ENCODE data around the gene LARP4B. TPM values are rescaled to one million over a fixed set of nuclear protein-coding genes. Genes with fewer than 3 reads are reported as not detected.

LARP4B gene
- total RNA-seq, 1 experiment from 2014 or later: 24.3 TPM

GRCh38 chr10:803041-803741 lies 128.3 kb downstream of the LARP4B start:
- peak; percentile 71 for DNase-seq (ENCODE audit: low spot score)
- in situ Hi-C loops (cut with HindIII; ENCODE audit: low sequenced_read_pairs): loop anchor here (10.0 kb wide), 1 partner anchor 62 kb away; no protein-coding TSS in a partner anchor

- in situ Hi-C loops (cut with HindIII; ENCODE audit: low sequenced_read_pairs): loop anchor here (10.0 kb wide), 1 partner anchor 62 kb away; no protein-coding TSS in a partner anchor
- DNase-seq (ENCODE audit: low spot score): no peak
These were observed 129.0 kb downstream of the LARP4B start for GRCh38 chr10:802506-802905.

DNA sequence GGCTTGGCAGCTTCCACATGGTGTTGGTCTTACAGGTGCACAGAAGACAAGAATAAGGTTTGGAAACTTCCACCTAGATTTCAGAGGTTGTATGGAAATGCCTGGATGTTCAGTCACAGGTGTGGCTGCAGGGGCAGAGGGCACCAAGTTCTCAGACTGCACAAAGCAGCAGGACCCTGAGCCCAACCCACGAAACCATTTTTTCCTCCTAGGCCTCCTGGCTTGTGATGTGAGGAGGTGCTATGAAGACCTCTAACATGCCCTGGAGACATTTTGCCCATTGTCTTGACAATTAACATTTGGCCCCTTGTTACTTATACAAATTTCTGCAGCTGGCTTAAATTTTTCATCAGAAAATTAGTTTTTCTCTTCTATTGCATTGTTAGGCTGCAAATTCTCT lies 134.3 kb downstream of the LARP4B start:
- in situ Hi-C loops (cut with HindIII; ENCODE audit: low sequenced_read_pairs): no loop called here
- DNase-seq (ENCODE audit: low spot score): no peak

- in situ Hi-C loops (cut with HindIII; ENCODE audit: low sequenced_read_pairs): no loop called here
- DNase-seq (ENCODE audit: low spot score): no peak
These were observed 135.3 kb downstream of the LARP4B start for GRCh38 chr10:796233-796632.

- in situ Hi-C loops (cut with HindIII; ENCODE audit: low sequenced_read_pairs): no loop called here
These were observed 137.0 kb downstream of the LARP4B start for GRCh38 chr10:794382-794956.

GRCh38 chr10:792792-793100 lies 138.8 kb downstream of the LARP4B start:
- DNase-seq (ENCODE audit: low spot score): no peak
- in situ Hi-C loops (cut with HindIII; ENCODE audit: low sequenced_read_pairs): no loop called here

More at GRCh38 chr10:794382-794956, 137.0 kb downstream of the LARP4B start:
- peak; percentile 19 for DNase-seq (ENCODE audit: low spot score)

- no peak for DNase-seq (ENCODE audit: low spot score)
- in situ Hi-C loops (cut with HindIII; ENCODE audit: low sequenced_read_pairs): no loop called here
These were observed 139.3 kb downstream of the LARP4B start for GRCh38 chr10:792083-792791.

- in situ Hi-C loops (cut with HindIII; ENCODE audit: low sequenced_read_pairs): no loop called here
- no peak for DNase-seq (ENCODE audit: low spot score)
These were observed 139.9 kb downstream of the LARP4B start for GRCh38 chr10:791639-792038.

DNA sequence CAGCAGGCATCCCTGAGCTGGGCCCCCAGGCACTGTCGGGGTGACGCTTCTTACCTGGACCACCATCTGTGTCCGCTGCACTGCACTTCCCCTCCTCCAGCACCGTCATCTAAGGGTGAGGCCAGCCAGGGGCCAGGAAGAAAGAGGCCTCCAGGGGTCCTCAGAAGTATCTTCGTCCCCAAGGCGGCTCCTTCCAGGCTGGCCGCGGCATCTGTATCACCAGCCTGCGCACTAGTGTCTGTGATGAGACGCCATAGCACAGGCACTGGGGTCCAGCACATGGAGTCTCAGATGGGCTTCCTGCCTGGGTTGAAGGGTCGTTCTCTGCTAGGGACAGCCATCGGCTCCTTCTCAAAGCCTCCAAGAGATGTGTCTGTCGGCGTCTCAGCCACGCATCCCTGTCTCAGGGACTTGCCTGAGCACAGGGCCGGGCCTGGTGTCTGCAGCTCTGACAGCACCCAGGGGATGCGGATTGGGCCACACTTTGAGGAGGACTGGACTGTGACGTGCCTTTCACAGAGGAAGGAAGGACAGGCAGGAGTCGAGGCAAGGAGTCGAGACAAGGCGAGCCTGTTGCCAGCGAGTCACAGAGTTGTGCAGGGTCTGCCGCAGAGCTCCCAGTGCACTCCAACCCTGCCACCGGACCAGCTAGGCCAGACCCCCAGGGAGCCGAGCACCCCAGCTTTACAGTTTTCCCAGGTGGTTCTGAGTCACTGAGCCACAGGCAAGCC lies 140.5 kb downstream of the LARP4B start:
- no peak for DNase-seq (ENCODE audit: low spot score)
- in situ Hi-C loops (cut with HindIII; ENCODE audit: low sequenced_read_pairs): no loop called here

- DNase-seq (ENCODE audit: low spot score): peak; percentile 17
- in situ Hi-C loops (cut with HindIII; ENCODE audit: low sequenced_read_pairs): no loop called here
These were observed 141.4 kb downstream of the LARP4B start for GRCh38 chr10:789831-790701.

GRCh38 chr10:788796-789748 lies 142.4 kb downstream of the LARP4B start:
- DNase-seq (ENCODE audit: low spot score): peak; percentile 90
- in situ Hi-C loops (cut with HindIII; ENCODE audit: low sequenced_read_pairs): no loop called here

- DNase-seq (ENCODE audit: low spot score): no peak
- in situ Hi-C loops (cut with HindIII; ENCODE audit: low sequenced_read_pairs): no loop called here
These were observed 143.4 kb downstream of the LARP4B start for GRCh38 chr10:787933-788651.

GRCh38 chr10:786633-787474 lies 144.7 kb downstream of the LARP4B start:
- in situ Hi-C loops (cut with HindIII; ENCODE audit: low sequenced_read_pairs): no loop called here

GRCh38 chr10:785861-786214 lies 145.7 kb downstream of the LARP4B start:
- DNase-seq (ENCODE audit: low spot score): no peak
- in situ Hi-C loops (cut with HindIII; ENCODE audit: low sequenced_read_pairs): no loop called here

More at GRCh38 chr10:786633-787474, 144.7 kb downstream of the LARP4B start:
- DNase-seq (ENCODE audit: low spot score): no peak

GRCh38 chr10:785089-785860 lies 146.2 kb downstream of the LARP4B start:
- no peak for DNase-seq (ENCODE audit: low spot score)
- in situ Hi-C loops (cut with HindIII; ENCODE audit: low sequenced_read_pairs): no loop called here

Data from G401 (cell line).